HCT116 (cell line): ENCODE data around the gene NDUFB2. TPM values are rescaled to one million over a fixed set of nuclear protein-coding genes. Genes with fewer than 3 reads are reported as not detected.
"Not testable (repeated sequence)": the region's sequence is repeated elsewhere in the genome, so short reads cannot be mapped to it uniquely, and the experiment has no call there.

Experiments used
- ATAC-seq: fragments of 200-7000 bp; cut with Tn5 transposase; 2 replicates; pipeline ENCODE4 v1.9.1; 2020; ENCODE audit warnings: mild to moderate bottlenecking, moderate library complexity
- BruUV-seq: library from RNA; stranded (reverse); fragments of 400-500 nt; replicated peaks from 2 replicates; lab custom pipeline; 2021; lab: Mats Ljungman, UMichigan
- CTCF ChIA-PET: fragments of 300-600 bp; sonication (Branson Sonifier 250); formaldehyde crosslinking; loops from one replicate; lab custom pipeline; 2021; ENCODE audit warnings: antibody characterized with exemption; lab: Charles Lee
- POLR2A ChIA-PET: fragments of 300-600, 350-600 bp; sonication (Branson Sonifier 250); formaldehyde crosslinking; loops from one replicate; lab custom pipeline; 2021; ENCODE audit warnings: antibody characterized with exemption; lab: Charles Lee
- RAD21 ChIA-PET, 2 experiments: fragments of 300-600 bp; sonication (Branson Sonifier 250); formaldehyde crosslinking; loops; one replicate each; lab custom pipeline; 2023; ENCODE audit warnings: low total read pairs in 2 of 2; ENCODE audit not compliant: uncharacterized antibody in 2 of 2, unreplicated experiment in 2 of 2, low non-redundant PET in 1 of 2; lab: Charles Lee
- DNase-seq: peaks from one replicate; pipeline ENCODE4 v3.0.0-alpha.2; 2010; ENCODE audit warnings: low read depth, low spot score
- H2AFZ ChIP-seq: fragments of 200-600 bp; shearing (Covaris generic), sonication (generic); 2 replicates; pipeline ENCODE4 v1.6.1; 2017; ENCODE audit warnings: low read depth, mixed run types, mixed read lengths, antibody characterized with exemption, low read length; ENCODE audit not compliant: poor library complexity, severe bottlenecking
- H3K27ac ChIP-seq: 2 replicates; pipeline ENCODE4 v1.5.1; 2012; ENCODE audit warnings: low read depth, low read length
- H3K27me3 ChIP-seq: fragments of 200-600 bp; sonication (generic); 2 replicates; pipeline ENCODE4 v1.6.1; 2016; ENCODE audit warnings: mixed run types, low read length, mixed read lengths; ENCODE audit not compliant: insufficient read depth
- H3K36me3 ChIP-seq, 2 experiments: fragments of 200-500 bp in 1 of 2; fragments of 200-600 bp in 1 of 2; sonication (Bioruptor generic) in 1 of 2; sonication (generic) in 1 of 2; 2 replicates each; pipeline versions ENCODE4 v1.5.1 to v1.6.1; 2014 to 2016; ENCODE audit warnings: low read length in 2 of 2, inconsistent platforms in 1 of 2, mixed read lengths in 1 of 2, mixed run types in 1 of 2; ENCODE audit not compliant: insufficient read depth in 2 of 2, control insufficient read depth in 1 of 2
- H3K4me1 ChIP-seq, 2 experiments: fragments of 200-600 bp in 1 of 2; sonication (generic) in 1 of 2; 2 replicates each; pipeline versions ENCODE4 v1.5.1 to v1.6.1; 2012 to 2017; ENCODE audit warnings: low read length in 2 of 2, inconsistent platforms in 1 of 2, mild to moderate bottlenecking in 1 of 2, mixed read lengths in 1 of 2, mixed run types in 1 of 2, moderate library complexity in 1 of 2; ENCODE audit not compliant: insufficient read depth in 2 of 2, control insufficient read depth in 1 of 2
- H3K4me2 ChIP-seq: fragments of 200-600 bp; sonication (generic); 2 replicates; pipeline ENCODE4 v1.6.1; 2017; ENCODE audit warnings: mixed run types, low read length, mixed read lengths
- H3K4me3 ChIP-seq, 2 experiments: fragments of 200-600 bp in 1 of 2; sonication (generic) in 1 of 2; replicated peaks in 1 of 2; 2 replicates each; pipeline ENCODE4 v1.5.1; 2011 to 2016; ENCODE audit warnings: low read length in 2 of 2, control low read depth in 1 of 2, low read depth in 1 of 2, mild to moderate bottlenecking in 1 of 2, mixed read lengths in 1 of 2, mixed run types in 1 of 2
- H3K79me2 ChIP-seq: fragments of 200-600 bp; sonication (generic); 2 replicates; pipeline ENCODE4 v1.6.1; 2017; ENCODE audit warnings: mild to moderate bottlenecking, mixed run types, low read length, moderate library complexity, mixed read lengths; ENCODE audit not compliant: insufficient read depth
- H3K9ac ChIP-seq: fragments of 200-600 bp; sonication (generic); 2 replicates; pipeline ENCODE4 v1.6.1; 2016; ENCODE audit warnings: low read length, mixed read lengths
- H3K9me2 ChIP-seq: fragments of 200-600 bp; sonication (generic), shearing (Covaris generic); 2 replicates; pipeline ENCODE4 v1.6.1; 2017; ENCODE audit warnings: mixed run types, mild to moderate bottlenecking, moderate library complexity; ENCODE audit not compliant: insufficient read depth
- H3K9me3 ChIP-seq, 2 experiments: fragments of 200-500 bp in 1 of 2; fragments of 200-600 bp in 1 of 2; sonication (Bioruptor generic) in 1 of 2; sonication (generic) in 1 of 2; 2 replicates each; pipeline ENCODE4 v1.6.1; 2014 to 2017; ENCODE audit warnings: low read length in 2 of 2, mixed read lengths in 2 of 2, inconsistent platforms in 1 of 2, low read depth in 1 of 2, mild to moderate bottlenecking in 1 of 2, mixed run types in 1 of 2, moderate library complexity in 1 of 2; ENCODE audit not compliant: control insufficient read depth in 1 of 2, insufficient read depth in 1 of 2
- H4K20me1 ChIP-seq: fragments of 200-600 bp; sonication (generic), shearing (Covaris generic); 2 replicates; pipeline ENCODE4 v1.6.1; 2017; ENCODE audit warnings: mixed run types, mild to moderate bottlenecking, moderate library complexity; ENCODE audit not compliant: insufficient read depth
- CBX3 ChIP-seq: IDR thresholded peaks from 2 replicates; pipeline ENCODE4 v1.6.1; 2012; ENCODE audit warnings: low read depth
- CEBPB ChIP-seq: IDR thresholded peaks from 2 replicates; pipeline ENCODE4 v1.6.1; 2012; ENCODE audit warnings: low read depth
- EGR1 ChIP-seq: IDR thresholded peaks from 2 replicates; pipeline ENCODE4 v1.6.1; 2012; ENCODE audit warnings: low read depth
- ELF1 ChIP-seq: IDR thresholded peaks from 2 replicates; pipeline ENCODE4 v1.6.1; 2012; ENCODE audit warnings: low read depth, borderline replicate concordance
- EZH2 ChIP-seq: fragments of 200-600 bp; sonication (generic); IDR thresholded peaks from 2 replicates; pipeline ENCODE4 v1.6.1; 2017; ENCODE audit warnings: antibody characterized with exemption, mixed run types
- EZH2phosphoT487 ChIP-seq: fragments of 200-600 bp; IDR thresholded peaks from 2 replicates; pipeline ENCODE4 v1.6.1; 2018; ENCODE audit warnings: antibody characterized with exemption, borderline replicate concordance
- FOSL1 ChIP-seq: IDR thresholded peaks from 2 replicates; pipeline ENCODE4 v1.6.1; 2012; ENCODE audit warnings: low read depth
- JUND ChIP-seq: IDR thresholded peaks from 2 replicates; pipeline ENCODE4 v1.6.1; 2012
- POLR2A ChIP-seq: IDR thresholded peaks from 2 replicates; pipeline ENCODE4 v1.7.0; 2011; ENCODE audit warnings: borderline replicate concordance; ENCODE audit not compliant: insufficient read depth, insufficient read length; ENCODE audit errors: extremely low read depth
- POLR2AphosphoS5 ChIP-seq: IDR thresholded peaks from 2 replicates; pipeline ENCODE4 v1.6.1; 2011; ENCODE audit warnings: mild to moderate bottlenecking, low read depth, low read length, moderate library complexity
- RAD21 ChIP-seq: IDR thresholded peaks from 2 replicates; pipeline ENCODE4 v1.6.1; 2012; ENCODE audit warnings: low read depth, mild to moderate bottlenecking
- SIN3A ChIP-seq: IDR thresholded peaks from 2 replicates; pipeline ENCODE4 v1.6.1; 2012; ENCODE audit warnings: low read depth
- SP1 ChIP-seq: IDR thresholded peaks from 2 replicates; pipeline ENCODE4 v1.6.1; 2012; ENCODE audit warnings: low read depth
- SRF ChIP-seq: IDR thresholded peaks from 2 replicates; pipeline ENCODE4 v1.6.1; 2012; ENCODE audit warnings: low read depth
- YY1 ChIP-seq: IDR thresholded peaks from 2 replicates; pipeline ENCODE4 v1.6.1; 2011; ENCODE audit warnings: low read length, low read depth, moderate library complexity, mild to moderate bottlenecking; ENCODE audit not compliant: insufficient replicate concordance; ENCODE audit errors: extremely low read depth
- intact Hi-C: fragments of 100-400 bp; cut with micrococcal nuclease; formaldehyde crosslinking; loops from 2 replicates; pipeline ENCODE4 v1.10.0; 2022
- total RNA-seq: library from RNA; stranded (reverse); gene quantifications from one replicate; pipeline ENCODE4 v1.2.1, GENCODE V29; 2021; ENCODE audit not compliant: unreplicated experiment
- TF ChIP-seq, protein P1 (sequence below): IDR thresholded peaks from 2 replicates; pipeline ENCODE4 v1.6.1; 2012

NDUFB2 gene
- total RNA-seq, 1 experiment from 2014 or later = 143 TPM

DNA sequence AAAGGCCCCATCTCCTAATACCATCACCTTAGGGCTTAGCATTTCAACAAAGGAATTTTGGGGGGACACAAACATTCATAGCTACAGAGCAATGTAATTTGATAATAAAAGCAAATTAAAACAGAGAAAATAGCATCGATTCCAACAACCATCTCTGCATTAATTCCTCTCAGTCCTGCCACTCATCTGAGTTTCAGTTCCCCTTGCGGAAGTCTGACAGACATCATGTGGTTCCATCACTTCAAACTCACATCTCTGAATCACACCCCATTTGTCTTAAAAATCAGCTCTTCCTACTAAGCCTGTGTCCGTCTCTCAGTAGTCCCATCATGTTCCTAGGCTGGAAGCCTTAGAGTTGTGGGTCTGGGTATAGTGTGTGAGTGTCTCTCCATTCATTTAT lies 20.2 kb upstream of the NDUFB2 start (continued):
- TF ChIP-seq ELF1 (no peak), EZH2 (no peak), JUND (no peak), FOSL1 (no peak), POLR2A (no peak), YY1 (no peak), CBX3 (no peak), RAD21 (no peak), EGR1 (no peak), EZH2phosphoT487 (no peak)
- TF ChIP-seq, protein P1, sequence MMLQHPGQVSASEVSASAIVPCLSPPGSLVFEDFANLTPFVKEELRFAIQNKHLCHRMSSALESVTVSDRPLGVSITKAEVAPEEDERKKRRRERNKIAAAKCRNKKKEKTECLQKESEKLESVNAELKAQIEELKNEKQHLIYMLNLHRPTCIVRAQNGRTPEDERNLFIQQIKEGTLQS = no peak

DNA sequence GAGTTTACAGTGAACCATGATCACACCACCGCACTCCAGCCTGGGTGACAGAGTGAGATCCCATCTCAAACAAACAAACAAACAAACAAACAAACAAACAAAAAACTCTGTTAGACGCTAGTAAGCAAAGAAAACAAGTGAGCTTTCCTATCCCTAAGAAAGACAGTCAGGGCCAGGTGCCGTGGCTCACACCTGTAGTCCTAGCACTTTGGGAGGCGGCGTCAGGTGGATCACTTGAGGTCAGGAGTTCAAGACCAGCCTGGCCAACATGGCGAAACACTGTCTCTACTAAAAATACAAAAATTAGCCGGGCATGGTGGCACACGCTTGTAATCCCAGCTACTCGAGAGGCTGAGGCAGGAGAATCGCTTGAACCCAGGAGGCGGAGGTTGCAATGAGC lies 19.6 kb upstream of the NDUFB2 start:
- H3K27me3 ChIP-seq, H3K9me3 ChIP-seq, H3K9me2 ChIP-seq, H3K9ac ChIP-seq, ATAC-seq, H4K20me1 ChIP-seq, POLR2A ChIA-PET, DNase-seq, RAD21 ChIA-PET, CTCF ChIA-PET, BruUV-seq, H3K79me2 ChIP-seq, H3K36me3 ChIP-seq, H3K4me3 ChIP-seq, H3K4me2 ChIP-seq, H3K27ac ChIP-seq, H2AFZ ChIP-seq: not testable (repeated sequence)
- intact Hi-C loops = loop anchor here (5.0 kb wide), 1 partner anchor 545 kb away; no protein-coding TSS in a partner anchor
- H3K4me1 ChIP-seq = peaks cover 9 to 23% of the 10 kb centered on the region in 2 experiments

DNA sequence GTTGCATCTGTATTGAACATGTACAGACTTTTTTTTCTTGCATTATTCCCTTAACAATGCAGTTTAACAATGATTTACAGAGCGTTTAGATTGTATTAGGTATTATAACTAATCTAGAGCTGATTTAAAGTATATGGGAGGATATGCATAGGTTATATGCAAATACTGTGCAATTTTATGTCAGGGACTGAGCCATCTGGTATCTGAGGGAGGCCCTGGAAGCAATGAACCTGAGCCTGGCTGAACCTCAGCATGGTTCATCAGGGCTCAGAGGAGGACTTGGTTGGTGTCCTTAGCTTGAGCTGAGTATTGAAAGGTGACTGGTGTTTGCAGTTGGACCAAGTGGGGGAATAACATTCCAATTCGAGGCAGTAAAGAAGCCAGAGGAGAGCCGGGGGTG lies 19.0 kb upstream of the NDUFB2 start:
- no peak for ATAC-seq
- Histone ChIP-seq H3K4me2 (no peak overlapping the region), H3K36me3 (peaks cover 0 to 4% of the 10 kb centered on the region in 2 experiments; a peak in 1 of 4 replicates), H3K4me1 (peaks cover 5 to 18% of the 10 kb centered on the region in 2 experiments), H3K9me3 (no peaks in the 10 kb centered on the region), H3K9ac (no peak overlapping the region), H3K9me2 (no peaks in the 10 kb centered on the region), H3K79me2 (no peaks in the 10 kb centered on the region), H3K27ac (no peak overlapping the region), H3K27me3 (no peaks in the 10 kb centered on the region), H3K4me3 (no peak overlapping the region), H2AFZ (no peak overlapping the region), H4K20me1 (no peaks in the 10 kb centered on the region)
- intact Hi-C loops = loop anchor here (5.0 kb wide), 1 partner anchor 545 kb away; no protein-coding TSS in a partner anchor
- BruUV-seq = no TSS peak
- POLR2A ChIA-PET = no interaction called here
- CTCF ChIA-PET = no interaction called here
- no peak for TF ChIP-seq EZH2phosphoT487
- TF ChIP-seq RAD21 = no peak
- no peak for TF ChIP-seq SRF
- no peak for TF ChIP-seq POLR2AphosphoS5
- TF ChIP-seq CEBPB = no peak
- no peak for TF ChIP-seq SP1
- TF ChIP-seq SIN3A = no peak
- TF ChIP-seq EZH2 = no peak
- DNase-seq = no peak
- RAD21 ChIA-PET = no interaction called here
